GM23248 (cell line): Measurements from ENCODE around the gene KDM4B.

ENCODE experiments used
- EZH2 ChIP-seq: fragments of 200-600 bp; sonication (generic); IDR thresholded peaks from 2 replicates; pipeline ENCODE4 v1.6.1; 2018; ENCODE audit warnings: antibody characterized with exemption, mild to moderate bottlenecking; ENCODE audit not compliant: insufficient read depth, poor library complexity, severe bottlenecking
- EZH2phosphoT487 ChIP-seq: fragments of 200-600 bp; sonication (generic); IDR thresholded peaks from 2 replicates; pipeline ENCODE4 v1.6.1; 2018; ENCODE audit warnings: antibody characterized with exemption, moderate library complexity, mild to moderate bottlenecking, low read depth; ENCODE audit not compliant: insufficient read depth

DNA sequence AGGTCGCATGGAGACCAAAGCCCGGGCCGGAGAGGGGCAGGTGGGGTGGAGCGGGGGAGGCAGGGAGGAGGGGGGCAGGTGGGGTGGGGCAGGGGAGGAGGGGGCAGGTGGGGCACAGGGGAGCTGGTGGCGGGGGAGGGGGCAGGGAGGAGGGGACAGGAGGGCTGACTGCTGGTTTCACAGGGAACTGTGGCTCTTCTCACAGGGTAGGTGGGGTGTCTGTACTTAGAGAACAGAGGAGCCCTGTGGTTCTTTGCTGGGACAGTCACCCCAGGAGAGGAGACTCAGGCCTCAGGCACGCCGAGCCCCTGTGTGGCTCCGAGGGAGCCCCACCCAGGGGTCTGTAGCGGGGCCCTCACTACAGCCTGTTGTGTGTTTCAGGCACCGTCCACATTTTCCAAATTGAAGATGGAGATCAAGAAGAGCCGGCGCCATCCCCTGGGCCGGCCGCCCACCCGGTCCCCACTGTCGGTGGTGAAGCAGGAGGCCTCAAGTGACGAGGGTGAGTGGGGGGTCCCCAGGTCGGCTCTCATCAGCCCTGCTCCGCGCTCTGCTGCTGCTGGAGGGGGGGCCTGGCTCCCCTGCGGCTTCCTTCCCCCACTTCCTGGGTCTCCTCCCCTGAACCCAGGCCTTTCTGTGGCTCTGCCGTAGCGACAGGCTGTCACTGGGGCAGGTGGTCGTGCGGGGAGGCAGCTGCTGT lies 162.7 kb downstream of the KDM4B start:
- TF ChIP-seq EZH2 (no peak), EZH2phosphoT487 (no peak)
